Measurements from ENCODE around the gene ADSS1.
A peak's percentile ranks its signal among the peaks of the same experiment; 100 is the strongest.

Gene ADSS1

GRCh38 chr14:104752735-104753527 is 28.9 kb downstream of the ADSS1 start, which contains the start of gene SIVA1:
Gene SIVA1, plus strand, starts transcription at chr14:104753147. Its CDS starts 55 bp downstream, at chr14:104753202.
- in situ Hi-C loops (cut with HindIII; ENCODE audit: low sequenced_read_pairs): no loop called here
- peak; percentile 100 for DNase-seq (ENCODE audit: low read depth, low spot score)
- TF ChIP-seq CTCF (IDR thresholded peaks at IDR 0.05; ENCODE audit: low read depth, low read length): no peak
- H3K4me3 ChIP-seq (ENCODE audit: low read depth, low read length): peak within 1 kb of the TSS; percentile 90

DNA sequence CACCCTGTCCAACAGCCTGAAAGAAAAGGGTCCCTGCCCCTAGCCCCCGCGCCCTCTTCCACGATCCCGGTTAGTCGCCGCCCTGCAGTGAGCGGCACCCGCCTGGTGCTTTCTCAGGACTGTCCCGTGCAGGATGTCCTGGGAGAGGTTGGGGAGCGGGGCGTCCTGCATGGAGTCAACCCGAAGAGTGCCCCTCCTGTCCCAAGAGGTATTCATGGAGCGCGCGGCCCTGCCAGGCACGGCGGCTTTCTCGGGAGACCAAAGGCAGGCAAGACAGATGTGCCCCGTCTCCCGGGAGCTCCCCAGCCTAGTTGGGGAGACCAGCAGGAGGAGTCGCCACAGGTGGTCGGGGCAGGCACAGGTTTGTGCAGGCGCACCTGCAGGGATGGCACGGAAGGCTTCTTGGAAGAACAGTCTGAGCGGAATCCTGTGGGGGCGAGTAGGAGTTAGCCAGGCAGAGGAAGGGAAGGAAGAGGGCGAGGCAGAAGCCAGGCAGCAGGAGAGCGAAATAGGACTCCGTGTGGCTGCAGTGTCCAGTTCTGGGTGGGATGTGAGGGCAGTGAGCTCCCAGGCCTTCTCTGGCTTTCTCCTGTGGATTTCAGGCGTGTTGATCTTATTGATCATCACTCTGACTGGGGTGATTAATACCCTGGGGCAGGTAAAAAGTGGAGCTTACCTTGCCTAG is 29.6 kb downstream of the ADSS1 start:
- no peak for DNase-seq (ENCODE audit: low read depth, low spot score)
- TF ChIP-seq CTCF (IDR thresholded peaks at IDR 0.05; ENCODE audit: low read depth, low read length): no peak
- H3K4me3 ChIP-seq (ENCODE audit: low read depth, low read length): peak overlapping the region; percentile 90
- in situ Hi-C loops (cut with HindIII; ENCODE audit: low sequenced_read_pairs): no loop called here

- no peak for TF ChIP-seq CTCF (IDR thresholded peaks at IDR 0.05; ENCODE audit: low read depth, low read length)
- in situ Hi-C loops (cut with HindIII; ENCODE audit: low sequenced_read_pairs): no loop called here
- DNase-seq (ENCODE audit: low read depth, low spot score): no peak
- peak overlapping the region; percentile 90 for H3K4me3 ChIP-seq (ENCODE audit: low read depth, low read length)
Measured at GRCh38 chr14:104754213-104754851, 30.3 kb downstream of the ADSS1 start.

DNA sequence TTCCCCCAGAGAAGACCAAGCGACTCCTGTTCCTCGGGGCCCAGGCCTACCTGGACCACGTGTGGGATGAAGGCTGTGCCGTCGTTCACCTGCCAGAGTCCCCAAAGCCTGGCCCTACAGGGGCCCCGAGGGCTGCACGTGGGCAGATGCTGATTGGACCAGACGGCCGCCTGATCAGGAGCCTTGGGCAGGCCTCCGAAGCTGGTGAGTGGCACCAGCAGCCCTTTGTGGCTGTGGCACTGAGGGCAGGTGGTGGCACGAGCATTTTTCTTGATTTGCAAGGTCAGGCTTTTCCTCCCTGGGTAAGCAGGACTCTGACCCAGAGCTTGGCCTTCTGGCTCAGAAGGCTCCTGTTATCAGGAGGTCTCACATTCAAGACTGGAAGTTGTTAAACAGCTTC is 31.6 kb downstream of the ADSS1 start:
- TF ChIP-seq CTCF (IDR thresholded peaks at IDR 0.05; ENCODE audit: low read depth, low read length): no peak
- DNase-seq (ENCODE audit: low read depth, low spot score): no peak
- no peak overlapping the region for H3K4me3 ChIP-seq (ENCODE audit: low read depth, low read length)
- in situ Hi-C loops (cut with HindIII; ENCODE audit: low sequenced_read_pairs): no loop called here

GRCh38 chr14:104756477-104757237 is 32.6 kb downstream of the ADSS1 start:
- in situ Hi-C loops (cut with HindIII; ENCODE audit: low sequenced_read_pairs): no loop called here
- no peak for TF ChIP-seq CTCF (IDR thresholded peaks at IDR 0.05; ENCODE audit: low read depth, low read length)
- DNase-seq (ENCODE audit: low read depth, low spot score): no peak
- H3K4me3 ChIP-seq (ENCODE audit: low read depth, low read length): no peak overlapping the region

- no peak for DNase-seq (ENCODE audit: low read depth, low spot score)
- no peak for TF ChIP-seq CTCF (IDR thresholded peaks at IDR 0.05; ENCODE audit: low read depth, low read length)
- no peak overlapping the region for H3K4me3 ChIP-seq (ENCODE audit: low read depth, low read length)
- in situ Hi-C loops (cut with HindIII; ENCODE audit: low sequenced_read_pairs): no loop called here
Measured at GRCh38 chr14:104757238-104757585, 33.2 kb downstream of the ADSS1 start.

Data from astrocyte of the spinal cord (primary cell).